ENCODE data around the gene PTGDS. TPM values are rescaled to one million over a fixed set of nuclear protein-coding genes. Genes with fewer than 3 reads are reported as not detected.

The PTGDS gene
- total RNA-seq, 1 donor from 2014 or later, result 3.8 TPM

DNA sequence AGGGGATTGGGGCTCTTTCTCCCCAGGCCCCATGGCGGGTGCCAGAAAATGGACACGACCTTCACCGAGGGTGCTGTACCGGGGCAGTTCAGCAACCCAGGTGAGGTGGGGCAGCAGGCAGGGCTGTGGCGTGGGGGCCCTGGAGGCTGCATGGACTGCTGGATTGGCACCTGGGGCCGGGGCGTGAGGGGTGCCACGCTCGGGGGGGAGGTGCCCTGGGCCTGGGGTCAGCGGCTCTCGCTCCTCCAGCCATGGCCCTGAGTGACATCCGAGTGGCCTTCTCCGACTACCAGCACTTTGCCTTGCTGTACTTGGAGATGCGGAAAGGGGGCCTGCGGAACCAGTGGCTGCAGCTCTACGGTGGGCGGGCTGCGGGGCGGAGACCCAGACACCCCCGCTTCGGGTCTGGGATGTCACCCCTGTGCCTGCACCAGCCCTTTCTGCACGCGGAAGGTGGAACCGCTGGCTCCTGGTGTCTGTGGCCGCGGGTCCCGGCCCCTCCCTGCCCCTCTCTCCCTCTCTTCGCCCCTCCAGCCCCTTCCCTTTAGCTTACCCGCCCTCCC lies 7.2 kb downstream of the PTGDS start:
- Histone ChIP-seq H3K27me3 (ENCODE audit: control insufficient read depth, insufficient read depth, low read length) (peaks cover 34% of the 10 kb centered on the region), H3K36me3 (ENCODE audit: control insufficient read depth, insufficient read depth, low read length) (no peaks in the 10 kb centered on the region), H3K4me3 (ENCODE audit: low read depth, low read length) (no peak overlapping the region)
- TF ChIP-seq, protein P1, sequence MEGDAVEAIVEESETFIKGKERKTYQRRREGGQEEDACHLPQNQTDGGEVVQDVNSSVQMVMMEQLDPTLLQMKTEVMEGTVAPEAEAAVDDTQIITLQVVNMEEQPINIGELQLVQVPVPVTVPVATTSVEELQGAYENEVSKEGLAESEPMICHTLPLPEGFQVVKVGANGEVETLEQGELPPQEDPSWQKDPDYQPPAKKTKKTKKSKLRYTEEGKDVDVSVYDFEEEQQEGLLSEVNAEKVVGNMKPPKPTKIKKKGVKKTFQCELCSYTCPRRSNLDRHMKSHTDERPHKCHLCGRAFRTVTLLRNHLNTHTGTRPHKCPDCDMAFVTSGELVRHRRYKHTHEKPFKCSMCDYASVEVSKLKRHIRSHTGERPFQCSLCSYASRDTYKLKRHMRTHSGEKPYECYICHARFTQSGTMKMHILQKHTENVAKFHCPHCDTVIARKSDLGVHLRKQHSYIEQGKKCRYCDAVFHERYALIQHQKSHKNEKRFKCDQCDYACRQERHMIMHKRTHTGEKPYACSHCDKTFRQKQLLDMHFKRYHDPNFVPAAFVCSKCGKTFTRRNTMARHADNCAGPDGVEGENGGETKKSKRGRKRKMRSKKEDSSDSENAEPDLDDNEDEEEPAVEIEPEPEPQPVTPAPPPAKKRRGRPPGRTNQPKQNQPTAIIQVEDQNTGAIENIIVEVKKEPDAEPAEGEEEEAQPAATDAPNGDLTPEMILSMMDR (IDR thresholded peaks at IDR 0.05; ENCODE audit: insufficient read depth, low read length, poor library complexity, severe bottlenecking), result no peak
- DNase-seq (ENCODE audit: low read depth), result no peak

DNA sequence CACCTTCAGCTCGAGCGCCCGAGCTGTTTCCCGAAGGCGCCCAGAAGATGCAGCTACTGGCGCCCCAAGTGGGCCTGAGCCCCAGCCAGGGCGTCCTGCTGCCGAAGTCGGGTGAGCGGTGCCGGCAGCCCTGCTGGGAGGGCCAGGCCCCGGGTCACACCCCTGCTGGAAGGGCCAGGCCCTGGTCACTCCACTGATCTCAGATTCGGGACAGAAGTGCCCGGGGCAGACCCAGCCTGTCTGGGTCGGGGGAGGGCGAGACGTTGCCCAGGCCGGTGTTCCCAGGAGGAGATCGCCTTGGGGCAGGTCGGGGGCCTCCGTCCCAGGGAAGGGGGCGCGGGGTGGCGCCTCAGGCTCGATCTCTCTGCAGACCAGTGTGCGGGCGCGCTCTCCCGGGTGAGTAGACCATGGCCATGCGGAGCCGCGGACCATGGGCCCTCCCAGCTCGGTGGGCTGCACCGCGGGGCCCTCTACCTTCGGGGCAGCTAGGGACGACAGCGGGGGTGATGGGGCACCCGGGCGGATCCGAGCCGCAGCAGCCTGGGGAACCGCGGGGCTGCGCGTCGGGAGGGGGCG lies 7.8 kb downstream of the PTGDS start:
- DNase-seq (ENCODE audit: low read depth), result no peak
- TF ChIP-seq, protein P1 (IDR thresholded peaks at IDR 0.05; ENCODE audit: insufficient read depth, low read length, poor library complexity, severe bottlenecking), result no peak
- H3K4me3 ChIP-seq (ENCODE audit: low read depth, low read length), result no peak overlapping the region
- H3K36me3 ChIP-seq (ENCODE audit: control insufficient read depth, insufficient read depth, low read length), result no peaks in the 10 kb centered on the region
- peaks cover 34% of the 10 kb centered on the region for H3K27me3 ChIP-seq (ENCODE audit: control insufficient read depth, insufficient read depth, low read length)

DNA sequence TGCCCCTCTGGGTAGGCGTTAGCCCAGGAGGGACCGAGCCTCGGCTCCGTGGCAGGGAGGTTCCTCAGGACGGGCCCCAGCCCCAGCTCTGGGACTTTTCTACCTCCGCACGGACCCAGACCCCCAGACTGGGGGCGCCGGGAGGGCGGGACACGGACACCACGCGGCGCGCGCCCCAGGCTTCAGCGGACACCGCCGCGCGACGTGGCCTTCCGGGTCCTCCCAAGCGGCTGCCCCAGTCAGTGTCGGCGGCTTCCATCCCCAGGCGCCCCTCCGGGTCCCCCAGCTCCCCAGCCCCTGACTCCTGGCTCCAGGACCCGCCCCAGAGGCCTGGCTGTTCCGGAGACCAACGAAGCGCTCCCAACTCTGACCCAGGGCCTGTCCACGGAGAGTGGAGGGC lies 8.5 kb downstream of the PTGDS start:
- DNase-seq (ENCODE audit: low read depth), result no peak

DNA sequence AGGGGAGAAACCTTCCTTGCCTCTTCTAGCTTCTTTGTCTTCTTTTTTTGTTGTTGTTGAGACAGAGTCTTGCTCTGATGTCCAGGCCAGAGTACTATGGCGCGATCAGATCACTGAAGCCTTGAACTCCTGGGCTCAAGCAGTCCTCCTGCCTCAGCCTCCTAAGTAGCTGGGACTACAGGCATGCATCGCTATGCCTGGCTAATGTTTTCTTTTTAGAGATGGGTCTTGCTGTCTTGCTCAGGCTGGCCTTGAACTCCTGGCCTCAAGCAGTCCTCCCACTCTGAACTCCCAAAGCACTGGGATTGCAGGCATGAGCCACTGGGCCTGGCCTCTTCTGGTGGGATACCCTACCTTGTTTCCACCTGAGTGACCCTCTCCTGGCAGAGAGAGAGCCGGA lies 11.6 kb downstream of the PTGDS start:
- Histone ChIP-seq H3K36me3 (ENCODE audit: control insufficient read depth, insufficient read depth, low read length) (no peaks in the 10 kb centered on the region), H3K27me3 (ENCODE audit: control insufficient read depth, insufficient read depth, low read length) (peaks cover 27% of the 10 kb centered on the region), H3K4me3 (ENCODE audit: low read depth, low read length) (no peak overlapping the region)
- DNase-seq (ENCODE audit: low read depth), result no peak
- TF ChIP-seq, protein P1 (IDR thresholded peaks at IDR 0.05; ENCODE audit: insufficient read depth, low read length, poor library complexity, severe bottlenecking), result no peak

More for the DNA sequence above, 8.5 kb downstream of the PTGDS start:
- Histone ChIP-seq H3K27me3 (ENCODE audit: control insufficient read depth, insufficient read depth, low read length) (peaks cover 34% of the 10 kb centered on the region), H3K36me3 (ENCODE audit: control insufficient read depth, insufficient read depth, low read length) (no peaks in the 10 kb centered on the region), H3K4me3 (ENCODE audit: low read depth, low read length) (no peak overlapping the region)
- TF ChIP-seq, protein P1 (IDR thresholded peaks at IDR 0.05; ENCODE audit: insufficient read depth, low read length, poor library complexity, severe bottlenecking), result no peak

DNA sequence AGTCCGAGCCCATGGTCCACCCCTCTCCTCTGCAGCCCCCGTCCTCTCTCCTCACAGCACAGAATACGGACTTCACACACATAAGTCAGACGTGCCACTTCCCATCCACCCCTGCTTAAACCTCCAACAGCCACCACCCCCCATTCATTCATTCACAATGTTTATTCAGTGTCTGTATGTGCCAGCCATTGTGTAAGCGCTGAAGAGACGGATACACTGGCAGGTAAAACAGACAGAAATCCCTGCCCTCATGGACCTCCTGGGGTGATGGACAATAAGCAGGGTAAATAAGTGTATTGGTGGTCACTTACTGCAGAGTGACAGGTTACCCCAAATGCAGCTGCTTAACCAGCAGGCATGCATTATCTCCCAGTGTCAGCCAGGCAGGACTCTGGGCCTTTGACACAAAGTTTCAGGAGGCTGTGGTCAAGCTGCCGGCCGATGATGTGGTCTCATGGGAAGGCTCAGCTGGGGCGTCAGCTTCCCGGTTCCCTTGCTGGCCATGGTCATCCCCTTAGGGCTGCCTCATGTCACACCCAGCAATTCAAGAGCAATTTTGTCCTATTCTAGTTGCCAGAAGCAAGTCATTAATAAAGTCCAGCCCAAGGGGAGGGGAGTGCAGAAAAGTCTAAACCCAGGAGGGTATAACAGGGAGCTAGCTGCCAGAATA lies 13.1 kb downstream of the PTGDS start:
- Histone ChIP-seq H3K27me3 (ENCODE audit: control insufficient read depth, insufficient read depth, low read length) (peaks cover 12% of the 10 kb centered on the region), H3K36me3 (ENCODE audit: control insufficient read depth, insufficient read depth, low read length) (no peaks in the 10 kb centered on the region), H3K4me3 (ENCODE audit: low read depth, low read length) (no peak overlapping the region)
- DNase-seq (ENCODE audit: low read depth), result no peak
- TF ChIP-seq, protein P1 (IDR thresholded peaks at IDR 0.05; ENCODE audit: insufficient read depth, low read length, poor library complexity, severe bottlenecking), result no peak
